ENCODE measurements around the gene DSCAML1.

Gene DSCAML1

DNA sequence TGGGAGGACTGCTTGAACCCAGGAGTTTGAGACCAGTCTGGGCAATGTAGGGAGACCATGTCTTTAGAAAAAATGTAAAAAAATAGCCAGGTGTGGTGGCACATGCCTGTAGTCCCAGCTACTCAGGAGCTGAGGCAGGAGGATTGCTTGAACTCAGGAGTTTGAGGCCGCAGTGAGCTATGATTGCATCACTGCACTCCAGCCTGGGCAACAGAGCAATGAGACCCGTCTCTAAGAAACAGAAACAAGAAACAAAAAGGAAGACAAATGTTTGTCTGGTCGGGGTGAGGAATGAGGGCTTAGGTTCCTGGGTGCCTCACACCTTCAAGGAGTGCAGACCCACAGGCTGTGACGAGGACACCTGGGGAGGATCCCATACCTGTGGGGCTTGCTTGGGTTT is 277.4 kb downstream of the DSCAML1 start:
- no peak for DNase-seq (ENCODE audit: low spot score)

DNA sequence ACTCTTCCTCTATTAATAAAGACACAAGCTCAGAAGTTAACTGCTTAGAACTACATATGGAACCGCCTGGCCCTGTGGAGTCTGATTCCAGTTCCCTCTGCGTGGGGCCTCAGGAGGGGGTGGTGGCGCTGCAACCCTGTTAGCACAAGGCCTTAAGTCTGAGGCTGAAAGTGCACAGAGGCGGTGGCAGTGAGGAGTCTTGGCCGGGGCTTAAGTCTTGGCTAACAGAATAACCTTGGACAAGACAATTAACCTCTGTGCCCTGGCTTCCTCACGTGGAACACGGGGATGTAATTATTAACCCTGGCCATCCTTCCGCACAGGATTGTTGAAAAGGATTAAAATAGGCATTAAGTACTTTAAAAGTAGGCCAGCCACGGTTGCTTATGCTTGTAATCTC is 277.8 kb downstream of the DSCAML1 start:
- no peak for DNase-seq (ENCODE audit: low spot score)

DNA sequence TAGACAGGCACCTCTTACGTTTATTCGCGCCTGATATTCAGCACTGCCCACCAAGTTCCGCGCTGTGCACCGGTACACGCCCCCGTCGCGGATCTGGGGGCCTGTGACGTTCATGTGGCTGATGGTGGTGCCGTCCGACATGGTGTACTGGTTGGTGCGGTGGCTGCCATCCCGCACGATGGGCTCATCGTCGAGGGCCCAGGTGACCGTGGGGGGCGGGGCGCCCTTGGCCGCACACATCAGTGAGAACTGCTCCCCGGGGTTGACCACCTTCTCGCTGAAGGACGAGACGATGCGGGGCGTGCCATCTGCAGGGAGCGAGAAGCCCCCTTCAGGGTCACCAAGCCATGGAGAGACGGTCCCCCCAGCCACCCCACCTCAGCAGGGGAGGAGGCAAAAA is 278.6 kb downstream of the DSCAML1 start:
- no peak for DNase-seq (ENCODE audit: low spot score)

DNA sequence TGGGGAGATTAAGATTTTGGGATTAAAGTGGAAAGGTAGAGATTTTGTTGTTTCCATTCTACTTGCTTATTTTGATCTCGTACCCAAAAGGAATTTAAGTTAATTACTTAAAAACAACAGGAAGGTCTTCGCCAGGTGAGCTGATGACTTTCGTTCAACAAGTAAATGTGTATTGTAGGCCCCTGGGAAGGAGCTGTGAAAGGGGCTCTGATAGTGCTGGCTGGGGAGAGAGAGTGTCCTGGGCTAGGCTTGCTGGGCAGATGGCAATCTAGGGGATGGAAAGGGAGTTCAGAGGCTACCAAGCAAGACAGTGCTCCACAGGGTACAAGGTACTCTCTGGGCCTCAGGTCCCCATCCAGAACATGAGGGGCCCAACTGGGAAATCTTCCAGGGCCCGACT is 279.9 kb downstream of the DSCAML1 start:
- no peak for DNase-seq (ENCODE audit: low spot score)

DNA sequence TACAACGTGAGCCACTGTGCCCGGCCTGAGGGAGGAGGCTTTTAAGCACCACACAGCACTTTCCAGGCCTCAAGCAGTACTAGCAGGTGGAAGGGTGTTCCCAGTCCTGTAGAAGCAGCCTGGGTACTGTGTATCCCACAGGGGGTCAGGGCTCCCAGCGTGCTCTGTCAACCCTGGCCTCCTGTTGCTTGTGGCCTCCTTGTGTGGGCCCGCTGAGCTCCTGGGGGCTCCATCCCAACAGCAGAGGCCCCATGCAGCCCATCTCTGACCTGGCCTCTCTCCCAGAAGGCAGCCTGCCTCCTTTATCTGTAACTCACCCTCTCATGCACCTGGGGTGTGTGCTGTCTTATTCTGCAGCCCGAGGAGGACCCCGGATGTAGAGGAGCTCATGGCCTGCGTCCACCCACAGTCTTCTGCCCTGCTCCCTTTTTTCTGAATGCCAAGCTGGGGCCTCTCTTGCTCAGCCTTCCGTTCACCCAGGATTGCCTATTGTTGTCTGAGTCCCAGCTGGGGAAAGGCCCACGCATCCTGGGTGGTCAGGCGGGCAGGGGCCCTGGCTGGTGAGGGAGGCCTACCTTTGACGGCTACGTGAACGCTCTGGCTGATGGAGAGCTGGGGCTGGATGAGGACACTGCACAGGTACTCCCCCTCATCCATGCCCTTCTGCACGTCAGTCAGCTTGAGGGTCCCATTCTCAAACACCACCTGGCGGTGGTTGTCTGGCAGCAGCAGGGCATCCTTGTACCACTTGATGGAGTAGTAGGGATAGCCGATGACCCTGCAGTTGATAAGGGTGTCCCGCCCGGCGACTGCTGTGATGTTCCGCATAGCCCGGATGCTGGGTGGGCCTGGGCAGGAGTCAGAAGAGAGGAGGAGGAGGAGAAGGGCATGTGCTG is 280.9 kb downstream of the DSCAML1 start:
- DNase-seq (ENCODE audit: low spot score), result no peak

DNA sequence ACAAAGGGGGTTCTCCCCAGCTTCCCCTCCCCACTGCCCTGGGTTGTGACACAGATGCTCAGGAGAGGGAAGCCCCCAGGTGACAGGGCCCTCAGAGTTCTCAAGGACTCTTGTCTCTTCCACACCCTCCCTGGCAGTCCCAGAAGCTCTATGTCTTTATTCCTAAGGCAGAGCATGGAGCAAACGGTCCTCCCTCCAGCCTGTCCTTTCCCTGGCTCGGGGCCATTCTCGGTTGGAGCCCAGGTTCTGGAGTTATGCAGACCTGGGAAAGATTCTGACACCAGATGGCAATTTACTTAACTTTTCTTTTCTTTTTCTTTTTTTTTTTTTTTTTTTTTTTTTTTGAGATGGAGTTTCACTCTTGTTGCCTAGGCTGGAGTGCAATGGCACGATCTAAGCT is 282.8 kb downstream of the DSCAML1 start:
- no peak for DNase-seq (ENCODE audit: low spot score)

DNA sequence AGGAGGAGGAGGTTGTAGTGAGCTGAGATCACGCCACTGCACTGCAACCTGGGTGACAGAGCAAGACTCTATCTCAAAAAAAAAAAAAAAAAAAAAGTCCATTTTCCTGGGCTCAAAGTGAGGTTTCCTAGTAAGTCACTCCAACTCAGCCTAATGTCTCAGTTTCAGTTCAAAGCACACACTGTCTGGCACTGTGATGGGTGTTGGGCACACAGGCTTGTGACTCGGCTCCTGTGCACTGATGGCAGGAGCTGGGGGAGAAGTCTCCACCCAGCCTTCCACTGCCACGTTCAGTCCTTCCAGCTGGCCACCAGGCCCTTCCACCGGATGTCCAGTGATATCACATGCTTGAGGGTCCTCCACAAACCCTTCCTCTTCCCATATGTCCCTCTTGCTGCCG is 283.4 kb downstream of the DSCAML1 start:
- no peak for DNase-seq (ENCODE audit: low spot score)

DNA sequence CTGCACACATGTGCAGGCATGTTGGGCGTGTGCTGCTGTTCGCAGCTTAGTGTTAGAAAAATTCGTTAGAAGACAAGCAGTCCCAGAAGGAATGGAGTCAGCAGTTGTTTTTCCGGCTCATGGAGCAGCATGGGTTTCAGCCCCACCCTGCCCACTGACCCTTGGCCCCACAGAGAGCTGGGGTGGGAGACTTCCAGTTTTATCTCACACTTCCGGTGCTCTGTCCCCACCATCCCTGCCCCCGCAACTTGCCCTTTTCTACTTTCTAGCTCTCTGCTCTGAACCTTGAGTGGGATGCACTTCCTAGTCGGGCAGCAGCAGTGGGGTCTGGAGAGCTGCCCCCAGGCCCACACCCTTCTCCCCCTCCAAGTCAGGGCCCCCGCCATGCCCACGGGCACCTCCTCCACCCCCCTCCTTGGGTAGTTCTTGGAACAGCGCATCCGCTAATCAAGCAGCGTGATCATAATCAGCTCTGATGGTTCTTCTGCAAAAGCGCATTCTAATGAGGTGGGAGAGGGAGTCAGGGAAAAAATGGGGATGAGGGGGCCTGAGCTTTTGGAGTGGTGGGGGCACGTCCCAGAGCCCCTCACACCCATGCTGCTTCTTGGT is 285.0 kb downstream of the DSCAML1 start:
- DNase-seq (ENCODE audit: low spot score), result no peak

DNA sequence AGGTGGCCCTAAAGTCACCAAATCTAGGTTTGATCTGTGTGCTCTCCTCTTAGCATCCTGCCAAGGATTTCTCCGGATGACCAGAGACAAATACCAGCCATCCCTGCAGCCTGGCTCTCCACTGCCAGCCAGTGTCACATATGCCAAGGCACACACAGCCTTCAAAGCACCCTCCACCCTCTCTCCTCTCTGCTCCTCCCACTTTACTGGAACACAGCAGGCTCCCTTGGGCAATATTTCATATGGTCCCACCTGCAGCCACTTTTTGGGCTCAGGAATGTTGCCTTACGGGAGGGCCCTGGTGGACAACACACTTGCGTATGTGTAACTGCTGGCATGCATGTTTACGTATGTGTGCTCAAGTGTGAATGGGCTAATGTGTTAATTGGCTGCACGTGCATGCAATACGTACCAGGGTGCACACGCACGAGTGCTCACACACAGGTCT is 285.5 kb downstream of the DSCAML1 start:
- DNase-seq (ENCODE audit: low spot score), result no peak

DNA sequence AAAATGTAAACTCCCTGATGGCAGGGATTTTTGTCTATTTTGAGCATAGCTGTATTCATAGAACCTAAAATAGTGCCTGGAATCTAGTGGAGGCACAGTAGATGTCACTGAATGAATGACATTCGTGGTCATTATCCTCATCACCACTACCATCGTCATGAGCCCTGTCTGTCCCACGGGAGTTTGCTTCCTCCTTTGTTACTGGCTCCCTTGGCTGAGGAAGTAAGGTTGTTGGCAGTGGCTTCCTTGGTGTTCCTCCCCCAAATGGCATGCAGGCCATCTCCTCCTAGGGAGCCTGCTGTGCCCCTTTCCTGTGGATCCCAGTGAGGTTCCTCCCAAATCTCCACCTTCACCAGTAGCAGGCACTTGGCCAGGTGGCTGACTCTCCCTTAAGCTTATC is 286.4 kb downstream of the DSCAML1 start:
- DNase-seq (ENCODE audit: low spot score), result no peak

DNA sequence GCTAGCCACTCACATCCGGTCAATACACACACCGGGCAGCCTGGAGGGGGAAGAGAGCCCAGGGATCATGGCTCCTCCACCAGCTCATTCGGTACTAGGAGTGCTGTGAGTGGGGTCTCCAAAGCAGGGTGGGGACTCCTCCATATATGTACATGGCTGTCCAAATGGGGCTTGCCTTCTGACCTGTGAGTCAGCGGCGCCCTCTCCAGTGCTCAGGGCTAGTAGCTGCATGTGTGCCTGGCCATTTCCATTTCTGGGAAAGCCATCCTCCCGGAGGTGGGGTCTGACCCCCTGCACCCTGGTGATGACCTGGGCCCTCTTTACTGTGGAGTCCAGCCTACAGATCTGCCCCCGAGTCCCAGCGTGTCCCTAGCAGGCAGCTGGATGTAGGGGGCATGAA is 287.5 kb downstream of the DSCAML1 start:
- DNase-seq (ENCODE audit: low spot score), result no peak

DNA sequence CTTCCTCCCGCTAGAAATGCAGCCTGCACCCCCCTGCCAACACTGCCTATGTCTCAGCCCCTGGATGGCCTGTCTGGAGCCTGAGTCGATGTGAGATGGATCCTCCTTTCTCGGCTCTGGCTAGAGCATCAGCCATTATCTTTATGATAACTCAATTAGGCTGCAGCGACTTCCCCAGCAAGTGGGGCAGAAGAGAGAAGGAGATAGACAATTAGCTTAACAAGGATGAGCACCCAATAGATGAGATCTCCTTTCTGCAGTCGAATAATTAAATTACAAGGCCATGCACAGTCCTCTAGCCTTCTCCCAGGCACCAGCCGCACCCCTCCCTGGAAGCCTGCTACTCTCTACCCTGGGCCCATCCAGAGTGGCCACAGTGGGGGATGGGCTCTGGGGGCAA is 290.0 kb downstream of the DSCAML1 start:
- no peak for DNase-seq (ENCODE audit: low spot score)

DNA sequence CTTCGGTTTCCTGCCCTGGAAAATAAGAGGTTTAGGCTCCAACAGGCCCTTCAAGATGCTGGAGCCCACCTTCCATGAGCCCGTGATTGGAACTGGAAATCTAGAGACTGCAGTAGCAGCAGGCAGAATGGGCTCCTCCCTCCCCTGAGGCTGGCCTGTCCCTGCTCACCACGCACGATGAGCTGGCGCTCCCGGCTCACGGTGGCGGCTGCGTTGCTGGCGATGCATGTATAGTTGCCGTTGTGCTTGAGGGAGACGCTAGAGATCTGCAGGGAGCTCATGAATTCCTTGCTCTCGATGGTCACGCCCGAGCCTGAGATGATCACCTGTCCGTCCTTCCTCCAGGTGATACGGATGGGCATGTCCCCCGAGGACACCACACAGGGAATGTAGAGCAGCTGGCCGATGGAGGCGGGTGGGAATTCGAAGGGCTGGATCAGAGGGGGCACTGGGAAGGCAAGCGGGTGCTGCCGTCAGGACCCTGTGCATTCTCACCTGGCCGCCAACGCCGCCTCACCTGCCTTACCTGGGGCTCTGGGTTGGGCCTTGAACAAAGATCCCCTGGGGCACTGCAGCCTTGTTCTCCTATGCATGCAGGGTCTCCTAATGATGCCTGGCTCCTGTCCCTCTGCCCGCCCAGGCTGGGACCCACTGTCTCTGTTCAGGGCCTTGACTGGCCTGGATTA is 291.6 kb downstream of the DSCAML1 start:
- DNase-seq (ENCODE audit: low spot score), result no peak

DNA sequence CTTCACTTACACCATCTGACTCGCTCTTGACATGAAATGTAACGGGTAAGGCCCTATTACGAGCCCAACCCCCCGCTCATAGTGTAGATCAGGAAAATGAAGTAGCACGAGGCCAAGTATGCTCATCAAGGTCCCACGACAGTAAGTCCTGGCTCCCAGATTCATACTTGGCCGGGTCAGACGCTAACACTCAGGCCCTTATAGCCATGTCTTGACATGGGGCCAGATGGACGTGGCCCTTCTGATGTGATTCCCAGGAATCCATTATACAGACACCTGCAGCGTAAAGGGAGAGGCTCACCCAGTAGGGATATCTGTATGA is 294.3 kb downstream of the DSCAML1 start:
- DNase-seq (ENCODE audit: low spot score), result no peak

DNA sequence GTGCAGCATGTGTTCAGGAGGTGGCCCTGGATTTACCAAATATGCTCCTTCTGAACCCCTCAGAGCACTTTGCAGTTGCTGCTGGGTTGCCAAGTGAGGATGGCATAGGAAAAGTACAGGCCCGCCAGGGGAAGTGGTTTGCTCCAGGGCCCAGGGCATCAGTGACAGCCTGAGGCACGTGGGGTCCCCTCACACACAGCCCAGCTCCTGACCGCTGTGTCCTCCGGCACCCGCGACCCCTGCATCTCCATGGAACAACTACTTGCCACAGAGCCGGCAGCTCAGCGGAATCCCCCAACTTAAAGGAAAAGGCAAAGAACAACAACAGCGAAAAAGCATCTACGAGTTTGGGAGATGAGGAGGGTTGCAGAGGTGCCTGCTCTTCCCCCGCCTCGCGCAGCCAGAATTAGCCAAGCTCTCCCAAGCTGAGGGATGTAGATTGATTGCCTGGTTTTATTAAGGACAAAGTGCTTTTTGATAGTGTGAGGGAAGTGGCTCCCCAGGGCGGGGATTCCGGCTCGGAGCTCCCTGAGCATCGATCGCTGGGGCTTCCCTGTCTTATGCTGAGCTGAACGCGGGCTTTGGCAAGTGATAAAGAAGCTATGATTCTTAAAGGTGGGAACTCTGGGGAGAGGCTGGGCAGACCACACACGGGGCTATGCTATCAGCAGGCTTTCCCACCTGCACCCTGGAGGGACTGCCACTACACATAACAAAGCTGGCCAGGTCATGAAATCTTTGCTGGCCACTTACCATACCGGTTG is 294.8 kb downstream of the DSCAML1 start:
- no peak for DNase-seq (ENCODE audit: low spot score)

DNA sequence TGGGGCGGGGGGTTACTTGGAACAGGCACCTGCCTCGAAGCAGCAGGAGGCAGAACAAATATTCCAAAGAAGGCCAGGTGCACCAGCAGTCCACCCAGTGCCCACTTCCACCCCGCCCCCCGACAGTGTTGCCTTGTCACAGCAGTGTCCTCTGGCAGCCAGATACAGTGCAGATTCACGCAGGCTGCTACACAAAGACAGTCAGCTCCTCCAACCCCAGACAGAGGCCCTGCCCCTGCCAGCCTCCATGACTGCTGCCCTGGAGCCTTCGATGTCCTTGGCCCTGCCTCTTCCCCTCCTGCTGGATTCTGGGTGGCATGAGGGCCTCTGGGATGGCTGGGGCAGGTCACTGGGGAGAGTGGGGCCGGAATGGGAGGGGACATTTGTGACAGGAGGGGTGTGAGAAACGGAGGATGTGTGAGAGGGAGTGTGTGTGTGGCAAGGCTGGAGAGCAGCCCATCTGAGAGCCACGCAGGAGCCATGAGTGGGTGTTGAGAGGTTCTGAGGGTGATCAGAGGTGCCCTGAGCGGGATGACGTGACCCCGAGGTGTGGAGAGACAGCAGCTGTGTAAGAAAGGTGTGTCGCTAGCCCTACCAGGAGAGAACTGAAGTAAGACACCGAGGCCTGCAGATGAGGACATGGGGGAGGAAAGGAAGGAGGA is 295.6 kb downstream of the DSCAML1 start:
- DNase-seq (ENCODE audit: low spot score), result no peak

DNA sequence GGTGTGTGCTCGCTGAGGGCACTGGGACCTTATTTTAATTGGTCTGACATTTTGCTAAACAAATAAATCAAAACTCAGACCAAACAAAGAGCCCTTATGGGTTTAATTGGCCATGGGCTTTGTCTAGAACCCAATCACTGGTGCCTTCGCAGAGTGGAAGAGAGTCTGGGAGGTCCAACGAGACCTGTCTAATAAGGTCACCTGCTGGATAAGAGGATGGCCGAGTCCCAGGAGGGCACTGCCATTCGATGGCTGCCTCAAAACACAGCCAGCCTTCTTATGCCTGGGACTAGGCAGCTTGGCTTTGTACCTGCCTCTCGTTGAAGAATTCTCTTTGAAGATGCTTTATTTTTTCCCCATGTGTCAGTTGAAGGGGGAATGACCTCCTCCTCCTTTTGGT is 298.2 kb downstream of the DSCAML1 start:
- DNase-seq (ENCODE audit: low spot score), result no peak

DNA sequence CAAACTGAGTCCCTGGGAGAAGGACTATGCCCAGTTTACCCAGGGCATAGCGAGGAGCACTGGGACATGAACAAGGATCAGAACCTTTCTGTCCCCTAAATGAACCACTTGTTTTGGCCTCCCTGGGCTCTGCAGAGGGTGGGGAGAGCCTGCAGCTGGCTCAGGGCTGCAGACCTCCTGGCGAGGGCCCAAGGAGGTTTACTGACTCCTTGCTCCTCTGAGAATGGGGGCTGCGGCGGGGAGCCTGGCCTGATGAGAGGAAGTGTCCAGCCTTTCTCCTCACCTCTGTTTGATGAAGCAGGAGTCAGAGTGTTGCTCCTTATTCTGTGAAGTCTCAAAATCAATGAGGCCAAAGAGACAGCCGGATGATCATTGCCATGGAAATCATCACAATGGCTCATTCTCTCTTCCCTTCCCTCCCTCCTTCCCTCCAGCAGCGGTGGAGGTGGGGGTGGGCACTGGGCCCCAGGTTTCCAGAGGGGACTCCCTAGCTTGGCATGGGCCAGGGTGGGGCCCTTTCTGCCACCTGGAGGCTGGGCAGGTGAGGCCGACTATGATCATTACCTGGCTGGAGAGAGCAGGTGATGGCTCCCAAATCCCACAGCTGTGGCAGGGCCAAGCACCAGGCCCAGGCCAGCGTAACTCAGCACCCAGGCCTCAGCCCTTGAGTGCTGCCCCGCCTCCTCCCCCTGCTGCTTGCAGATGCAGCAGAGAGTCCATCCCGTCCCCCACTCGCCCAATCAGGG is 299.6 kb downstream of the DSCAML1 start:
- DNase-seq (ENCODE audit: low spot score), result no peak

DNA sequence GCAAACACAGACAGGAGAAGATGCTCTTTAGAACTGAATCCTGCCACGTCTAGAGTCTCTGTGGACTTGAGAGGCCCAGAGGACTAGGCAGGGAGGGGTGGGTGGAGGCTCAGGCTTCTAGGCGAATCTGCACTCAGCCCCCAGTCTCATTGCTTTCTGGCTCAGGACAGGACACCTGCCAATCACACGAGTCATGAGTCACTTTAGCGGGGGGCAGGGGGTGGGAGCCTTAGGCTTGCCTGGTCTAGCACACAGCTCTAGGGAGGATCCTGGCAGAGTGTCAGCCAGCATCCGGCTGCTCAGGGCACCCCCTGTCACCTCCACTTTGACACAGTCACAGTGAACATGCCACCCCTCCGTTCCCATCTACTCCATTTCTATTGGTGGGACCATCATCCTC is 301.7 kb downstream of the DSCAML1 start:
- DNase-seq (ENCODE audit: low spot score), result no peak

DNA sequence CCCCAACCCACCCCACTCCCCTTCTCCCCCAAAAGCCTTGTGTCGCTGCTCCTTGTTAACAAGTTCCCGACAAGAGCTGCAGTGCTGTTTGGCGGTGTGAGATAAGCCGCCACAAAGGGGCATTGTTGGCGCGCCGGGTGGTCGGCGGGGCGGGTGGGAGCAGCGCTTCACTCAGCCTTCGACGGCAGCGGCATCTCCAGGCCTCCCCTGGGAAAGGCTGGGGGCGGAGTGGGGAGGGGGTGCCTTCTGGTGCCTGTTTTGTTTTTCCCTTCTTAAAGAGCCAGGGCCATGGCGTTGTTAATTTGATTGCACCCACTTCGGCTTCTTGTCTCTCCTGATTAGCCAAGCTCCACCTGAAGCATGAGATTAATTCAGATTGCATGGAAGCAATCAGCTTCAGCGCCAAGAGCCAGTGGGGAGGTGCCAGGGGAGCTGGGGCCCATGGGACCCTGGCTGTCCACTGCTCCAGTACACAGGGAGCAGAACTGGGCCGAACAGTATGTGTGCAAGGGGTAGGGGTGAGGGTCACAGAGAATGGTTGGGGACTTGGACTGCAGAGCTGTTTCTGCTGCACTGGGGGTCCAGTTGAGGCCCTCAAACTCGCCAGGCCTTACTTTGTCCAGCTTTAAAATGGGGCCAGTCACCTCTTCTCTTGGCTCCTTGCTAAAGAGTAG is 304.3 kb downstream of the DSCAML1 start:
- no peak for DNase-seq (ENCODE audit: low spot score)

DNA sequence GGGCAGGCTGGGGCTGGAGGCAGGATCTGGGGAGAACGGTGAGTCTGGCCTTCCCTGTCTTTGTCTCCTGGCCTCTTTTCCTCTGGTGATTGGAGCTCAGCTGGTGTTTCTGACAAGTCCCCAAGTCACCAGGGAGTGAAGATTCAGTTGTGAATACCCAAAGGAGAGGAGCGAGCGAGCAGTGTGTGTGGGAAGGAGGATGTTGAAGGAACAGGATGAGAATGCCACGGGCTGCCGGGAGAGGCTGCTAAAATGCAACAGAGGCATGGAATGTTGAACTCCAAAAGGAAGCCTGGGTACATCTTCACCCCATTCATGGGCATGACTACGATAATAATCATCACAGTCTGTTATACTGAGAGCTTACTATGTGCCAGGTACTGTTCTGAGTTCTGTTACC is 306.1 kb downstream of the DSCAML1 start:
- no peak for DNase-seq (ENCODE audit: low spot score)

Data from hematopoietic multipotent progenitor cell treated with erythropoietin and hydrocortisone succinate and interleukin-3 and kit ligand, for 15 days (in vitro differentiated cells).